GM12878 (cell line): Measurements from ENCODE around the gene BNIP3. TPM values are rescaled to one million over a fixed set of nuclear protein-coding genes. Genes with fewer than 3 reads are reported as not detected.

Source experiments
- ATAC-seq: fragments of 200-7000 bp; cut with Tn5 transposase; 3 replicates; pipeline ENCODE4 v1.9.1; 2020; ENCODE audit warnings: mild to moderate bottlenecking, moderate library complexity
- BruUV-seq: library from RNA; stranded (reverse); fragments of 400-500 nt; replicated peaks from 2 replicates; lab custom pipeline; 2021; lab: Mats Ljungman, UMichigan
- CTCF ChIA-PET: fragments of 300-600 bp; sonication (Branson Sonifier 250); formaldehyde crosslinking; extraction: SDS; loops from one replicate; lab custom pipeline; 2021; ENCODE audit warnings: inconsistent platforms; lab: Yijun Ruan, JAX
- POLR2A ChIA-PET: fragments of 350-600 bp; formaldehyde crosslinking; extraction: SDS; loops from one replicate; lab custom pipeline; 2021; ENCODE audit warnings: inconsistent platforms; lab: Charles Lee
- RAD21 ChIA-PET: fragments of 300-600 bp; sonication (Branson Sonifier 250); formaldehyde crosslinking; loops from one replicate; lab custom pipeline; 2023; ENCODE audit warnings: antibody characterized with exemption; ENCODE audit not compliant: unreplicated experiment; lab: Charles Lee
- SMC1A ChIA-PET: fragments of 300-600 bp; sonication (Branson Sonifier 250); formaldehyde crosslinking; loops from one replicate; lab custom pipeline; 2023; ENCODE audit not compliant: unreplicated experiment, uncharacterized antibody; lab: Charles Lee
- DNase-seq: peaks from one replicate; pipeline ENCODE4 v3.0.0-alpha.2; 2011; ENCODE audit warnings: low read depth, low spot score
- FAIRE-seq: peaks from 3 replicates; lab custom pipeline; 2011; peaks lifted over from hg19 to GRCh38; lab: Jason Lieb, UNC
- H2AFZ ChIP-seq: 2 replicates; pipeline ENCODE4 v1.6.0; 2011; ENCODE audit warnings: low read depth, low read length, control low read depth; ENCODE audit not compliant: control insufficient read depth
- H3K27ac ChIP-seq: 2 replicates; pipeline ENCODE4 v1.5.1; 2011; ENCODE audit warnings: control low read depth; ENCODE audit not compliant: control insufficient read depth, insufficient read depth
- H3K27me3 ChIP-seq, 2 experiments: replicated peaks in 1 of 2; 2 replicates each; pipeline versions ENCODE4 v1.6.0 to v1.6.1; 2011; ENCODE audit warnings: low read length in 1 of 2; ENCODE audit not compliant: control insufficient read depth in 2 of 2, insufficient read depth in 2 of 2
- H3K36me3 ChIP-seq, 2 experiments: 2 replicates each; pipeline ENCODE4 v1.5.1; 2011; ENCODE audit warnings: low read length in 1 of 2; ENCODE audit not compliant: control insufficient read depth in 2 of 2, insufficient read depth in 2 of 2
- H3K4me1 ChIP-seq: 2 replicates; pipeline ENCODE4 v1.6.1; 2011; ENCODE audit warnings: mild to moderate bottlenecking, low read length, moderate library complexity, mixed read lengths; ENCODE audit not compliant: control insufficient read depth, insufficient read depth
- H3K4me2 ChIP-seq: 2 replicates; pipeline ENCODE4 v1.6.0; 2011; ENCODE audit warnings: control low read depth; ENCODE audit not compliant: control insufficient read depth, insufficient read depth
- H3K4me3 ChIP-seq: fragments of 200-600 bp; sonication (generic); 2 replicates; pipeline ENCODE4 v1.5.1; 2016
- H3K79me2 ChIP-seq: 2 replicates; pipeline ENCODE4 v1.6.0; 2011; ENCODE audit warnings: low read length; ENCODE audit not compliant: control insufficient read depth, insufficient read depth
- H3K9ac ChIP-seq: 2 replicates; pipeline ENCODE4 v1.8.0; 2011; ENCODE audit warnings: low read length, control low read depth, mixed read lengths; ENCODE audit not compliant: control insufficient read depth, insufficient read depth
- H3K9me3 ChIP-seq: replicated peaks from 3 replicates; pipeline ENCODE4 v1.5.1; 2011; ENCODE audit warnings: mild to moderate bottlenecking, low read length; ENCODE audit not compliant: control insufficient read depth, insufficient read depth
- H4K20me1 ChIP-seq: 2 replicates; pipeline ENCODE4 v1.6.0; 2011; ENCODE audit not compliant: control insufficient read depth, insufficient read depth
- CEBPZ ChIP-seq: fragments of 150-350 bp; IDR thresholded peaks from 2 replicates; pipeline ENCODE4 v1.6.1; 2016; ENCODE audit warnings: low read depth, low read length
- DPF2 ChIP-seq: fragments of 450-650 bp; IDR thresholded peaks from 2 replicates; pipeline ENCODE4 v1.6.1; 2017; ENCODE audit warnings: mild to moderate bottlenecking
- KDM1A ChIP-seq: fragments of 200-600 bp; sonication (generic); IDR thresholded peaks from 2 replicates; pipeline ENCODE4 v1.6.1; 2016; ENCODE audit warnings: borderline replicate concordance
- NBN ChIP-seq: fragments of 450-650 bp; IDR thresholded peaks from 2 replicates; pipeline ENCODE4 v1.6.1; 2016
- POLR2AphosphoS5 ChIP-seq: IDR thresholded peaks from 2 replicates; pipeline ENCODE4 v1.6.1; 2011; ENCODE audit warnings: mild to moderate bottlenecking, low read length, inconsistent platforms
- PRDM15 ChIP-seq: fragments of 450-650 bp; formaldehyde crosslinking; IDR thresholded peaks from 2 replicates; pipeline ENCODE4 v1.4.0; 2020; ENCODE audit warnings: mild to moderate bottlenecking, moderate library complexity
- REST ChIP-seq: IDR thresholded peaks from 2 replicates; pipeline ENCODE4 v1.6.1; 2012; ENCODE audit warnings: mild to moderate bottlenecking, low read depth, low read length
- SREBF1 ChIP-seq: IDR thresholded peaks from 2 replicates; pipeline ENCODE4 v1.6.1; 2012; ENCODE audit warnings: mild to moderate bottlenecking, low read length
- WGBS: methylation state at CpG from one replicate; pipeline ENCODE4 v1.1.6; 2016; ENCODE audit warnings: low lambda C conversion rate; ENCODE audit not compliant: insufficient replicate concordance, insufficient coverage; ENCODE audit errors: missing lambda C conversion rate; 5-methylcytosine and 5-hydroxymethylcytosine counted together
- in situ Hi-C: fragments of 300-500 bp; cut with MboI; formaldehyde crosslinking; loops from 9 replicates; pipeline ENCODE4 v1.14.3; 2018; ENCODE audit warnings: mixed read lengths
- intact Hi-C: fragments of 100-400 bp; cut with micrococcal nuclease; formaldehyde crosslinking; loops from one replicate; pipeline ENCODE4 v1.14.2; 2022; ENCODE audit not compliant: unreplicated experiment
- polyA plus RNA-seq, 11 experiments: library from polyadenylated mRNA; depleted of rRNA in 4 of 11; unstranded in 6 of 11; stranded (reverse) in 5 of 11; fragments of >200 nt; fragmentation: Nextera tagmentation in 4 of 11; fragmentation: Illumina TruSeq in 1 of 11; extraction: Ambion mirVana in 4 of 11; extraction: Trizol in 1 of 11; gene quantifications; 1 replicate in 1 of 11; 2 replicates in 10 of 11; pipeline versions ENCODE4 v1.2.1 to v1.2.3, GENCODE V29; 2011 to 2016; ENCODE audit warnings: inconsistent platforms in 2 of 11, missing spikeins in 2 of 11, low read depth in 1 of 11
- total RNA-seq, 4 experiments: library from RNA; depleted of rRNA in 3 of 4; stranded (reverse); fragments of >200 nt in 3 of 4; fragmentation: Illumina TruSeq in 1 of 4; extraction: Trizol in 1 of 4; gene quantifications; 2 replicates each; pipeline versions ENCODE4 v1.2.1 to v1.2.3, GENCODE V29; 2013 to 2021
- TF ChIP-seq, protein P1 (sequence below): fragments of 450-650 bp; IDR thresholded peaks from 2 replicates; pipeline ENCODE4 v1.6.1; 2017; ENCODE audit warnings: mild to moderate bottlenecking, moderate library complexity

The BNIP3 gene
- total and polyA plus RNA-seq, 10 of the 15 experiments (the other 5 are each of a cell fraction or from before 2014, with no cell fraction given): 7.7 to 122 (median 29.9) TPM

DNA sequence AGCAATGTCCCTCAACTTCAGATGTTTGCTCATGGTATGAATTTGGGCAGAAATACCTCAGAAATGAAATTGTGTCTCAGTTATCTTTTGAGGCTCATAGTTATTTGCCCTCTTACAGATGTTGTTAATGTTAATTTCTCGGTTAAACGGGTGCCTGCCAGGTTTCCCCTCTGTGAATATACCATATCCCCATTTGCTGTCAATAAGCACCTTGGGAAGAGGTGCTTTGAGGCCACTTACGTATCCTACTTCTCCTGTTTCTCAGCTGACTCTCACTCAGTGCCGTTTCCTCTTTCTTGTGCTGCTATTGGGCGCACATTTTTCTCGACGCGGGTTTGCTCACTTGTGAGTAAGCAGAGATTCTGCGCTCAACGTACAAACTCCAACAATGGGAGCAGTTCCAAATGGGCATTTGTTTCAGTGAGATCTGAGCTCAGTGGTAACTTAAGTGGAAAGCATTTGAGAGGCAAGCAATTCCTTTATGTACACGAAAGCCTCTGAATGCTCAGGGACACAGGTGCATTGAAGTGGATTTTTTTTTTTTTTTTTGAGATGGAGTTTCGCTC is 49.3 kb upstream of the BNIP3 start:
- ChIA-PET SMC1A (no interaction called here), CTCF (interaction anchor here (0.6 kb wide), 1 partner anchor 28 kb away, joined by 3 read pairs; no protein-coding TSS in a partner anchor), POLR2A (no interaction called here), RAD21 (no interaction called here)
- no peaks in the 10 kb centered on the region for H3K4me1 ChIP-seq
- FAIRE-seq (no peak), DNase-seq (no peak), ATAC-seq (no peak)
- H3K36me3 ChIP-seq: no peaks in the 10 kb centered on the region
- peaks cover 0 to 1% of the 10 kb centered on the region in 2 experiments; a peak in 1 of 4 replicates for H3K27me3 ChIP-seq
- H3K9ac ChIP-seq: no peak overlapping the region
- no peak overlapping the region for H2AFZ ChIP-seq
- no peak overlapping the region for H3K4me2 ChIP-seq
- H3K79me2 ChIP-seq: no peaks in the 10 kb centered on the region
- in situ Hi-C loops: no loop called here
- no peaks in the 10 kb centered on the region for H4K20me1 ChIP-seq
- intact Hi-C loops: no loop called here
- no peak overlapping the region for H3K4me3 ChIP-seq
- no peak overlapping the region for H3K27ac ChIP-seq
- no TSS peak for BruUV-seq
- no peaks in the 10 kb centered on the region for H3K9me3 ChIP-seq
- WGBS: 42% methylated on average over 10 of the region's 12 CpGs
- no peak for TF ChIP-seq POLR2AphosphoS5
- no peak for TF ChIP-seq DPF2
- no peak for TF ChIP-seq CEBPZ
- TF ChIP-seq NBN: no peak
- TF ChIP-seq SREBF1: no peak
- TF ChIP-seq PRDM15 (CRISPR knock-in tag): no peak
- no peak for TF ChIP-seq KDM1A
- TF ChIP-seq, protein P1, sequence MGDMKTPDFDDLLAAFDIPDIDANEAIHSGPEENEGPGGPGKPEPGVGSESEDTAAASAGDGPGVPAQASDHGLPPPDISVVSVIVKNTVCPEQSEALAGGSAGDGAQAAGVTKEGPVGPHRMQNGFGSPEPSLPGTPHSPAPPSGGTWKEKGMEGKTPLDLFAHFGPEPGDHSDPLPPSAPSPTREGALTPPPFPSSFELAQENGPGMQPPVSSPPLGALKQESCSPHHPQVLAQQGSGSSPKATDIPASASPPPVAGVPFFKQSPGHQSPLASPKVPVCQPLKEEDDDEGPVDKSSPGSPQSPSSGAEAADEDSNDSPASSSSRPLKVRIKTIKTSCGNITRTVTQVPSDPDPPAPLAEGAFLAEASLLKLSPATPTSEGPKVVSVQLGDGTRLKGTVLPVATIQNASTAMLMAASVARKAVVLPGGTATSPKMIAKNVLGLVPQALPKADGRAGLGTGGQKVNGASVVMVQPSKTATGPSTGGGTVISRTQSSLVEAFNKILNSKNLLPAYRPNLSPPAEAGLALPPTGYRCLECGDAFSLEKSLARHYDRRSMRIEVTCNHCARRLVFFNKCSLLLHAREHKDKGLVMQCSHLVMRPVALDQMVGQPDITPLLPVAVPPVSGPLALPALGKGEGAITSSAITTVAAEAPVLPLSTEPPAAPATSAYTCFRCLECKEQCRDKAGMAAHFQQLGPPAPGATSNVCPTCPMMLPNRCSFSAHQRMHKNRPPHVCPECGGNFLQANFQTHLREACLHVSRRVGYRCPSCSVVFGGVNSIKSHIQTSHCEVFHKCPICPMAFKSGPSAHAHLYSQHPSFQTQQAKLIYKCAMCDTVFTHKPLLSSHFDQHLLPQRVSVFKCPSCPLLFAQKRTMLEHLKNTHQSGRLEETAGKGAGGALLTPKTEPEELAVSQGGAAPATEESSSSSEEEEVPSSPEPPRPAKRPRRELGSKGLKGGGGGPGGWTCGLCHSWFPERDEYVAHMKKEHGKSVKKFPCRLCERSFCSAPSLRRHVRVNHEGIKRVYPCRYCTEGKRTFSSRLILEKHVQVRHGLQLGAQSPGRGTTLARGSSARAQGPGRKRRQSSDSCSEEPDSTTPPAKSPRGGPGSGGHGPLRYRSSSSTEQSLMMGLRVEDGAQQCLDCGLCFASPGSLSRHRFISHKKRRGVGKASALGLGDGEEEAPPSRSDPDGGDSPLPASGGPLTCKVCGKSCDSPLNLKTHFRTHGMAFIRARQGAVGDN: no peak
- TF ChIP-seq REST: no peak
